DOHH2 (cell line): Measurements from ENCODE around the gene SH3TC2.

ENCODE experiments used
- CTCF ChIP-seq: fragments of 200-600 bp; sonication (generic); IDR thresholded peaks from one replicate; pipeline ENCODE4 v1.5.1; 2014; ENCODE audit warnings: antibody characterized with exemption, mild to moderate bottlenecking, low read depth, low read length; ENCODE audit not compliant: poor library complexity, severe bottlenecking
- EZH2phosphoT487 ChIP-seq: fragments of 200-600 bp; sonication (generic); IDR thresholded peaks from 2 replicates; pipeline ENCODE4 v1.6.1; 2017; ENCODE audit warnings: borderline replicate concordance, mild to moderate bottlenecking, antibody characterized with exemption, low read length, moderate library complexity, mixed read lengths

- TF ChIP-seq CTCF, result no peak
- no peak for TF ChIP-seq EZH2phosphoT487
Measured at GRCh38 chr5:149073213-149073612, 10.4 kb upstream of the SH3TC2 start.
